Vagina (tissue), 2 donors: Measurements from ENCODE around the gene KIF1B. TPM values are rescaled to one million over a fixed set of nuclear protein-coding genes. Genes with fewer than 3 reads are reported as not detected.

Experiments
- DNase-seq, 2 donors: peaks; one replicate each; pipeline ENCODE4 v3.0.0-alpha.2; 2017; ENCODE audit errors: extremely low spot score in 2 of 2
- H3K27ac ChIP-seq: fragments of 200-600 bp; sonication (generic); one replicate; pipeline ENCODE4 v1.5.1; 2019
- H3K27me3 ChIP-seq: fragments of 200-600 bp; sonication (generic); one replicate; pipeline ENCODE4 v1.5.1; 2019
- H3K36me3 ChIP-seq, 2 donors: fragments of 200-600 bp; sonication (generic); one replicate each; pipeline ENCODE4 v1.5.1; 2017 to 2019
- H3K4me1 ChIP-seq: fragments of 200-600 bp; sonication (generic); one replicate; pipeline ENCODE4 v1.5.1; 2019
- H3K4me3 ChIP-seq, 2 donors: fragments of 200-600 bp; sonication (generic); 1 replicate in 1 of 2; 2 replicates in 1 of 2; pipeline ENCODE4 v1.5.1; 2016 to 2019
- H3K9me3 ChIP-seq: fragments of 200-600 bp; sonication (generic); one replicate; pipeline ENCODE4 v1.5.1; 2019
- POLR2A ChIP-seq, 2 donors: fragments of 450-650 bp; IDR thresholded peaks; one replicate each; pipeline ENCODE4 v1.6.1; 2017; ENCODE audit warnings: antibody characterized with exemption in 2 of 2, mild to moderate bottlenecking in 2 of 2, moderate library complexity in 2 of 2
- POLR2AphosphoS5 ChIP-seq, 2 donors: sonication (generic); formaldehyde crosslinking; IDR thresholded peaks; one replicate each; pipeline ENCODE4 v1.9.0; 2017; ENCODE audit warnings: antibody characterized with exemption in 2 of 2, mild to moderate bottlenecking in 2 of 2, low read depth in 1 of 2; ENCODE audit not compliant: insufficient read depth in 1 of 2
- intact Hi-C: fragments of 100-400 bp; cut with DNase I; formaldehyde crosslinking; loops from one replicate; pipeline ENCODE4 v1.15.1; 2023
- total RNA-seq: library from RNA; depleted of rRNA; stranded (reverse); fragments of >200 nt; gene quantifications from one replicate; pipeline ENCODE4 v1.2.3, GENCODE V29; 2016
- TF ChIP-seq, protein P1 (sequence below), 3 experiments: fragments of 450-650 bp in 2 of 3; fragments of 200-600 bp in 1 of 3; sonication (generic) in 1 of 3; IDR thresholded peaks; one replicate each; pipeline ENCODE4 v1.5.1; 2017 to 2019; ENCODE audit warnings: antibody characterized with exemption in 3 of 3, mild to moderate bottlenecking in 2 of 3, moderate library complexity in 2 of 3

The KIF1B gene
- total RNA-seq, 1 donor from 2014 or later = 45.4 TPM

DNA sequence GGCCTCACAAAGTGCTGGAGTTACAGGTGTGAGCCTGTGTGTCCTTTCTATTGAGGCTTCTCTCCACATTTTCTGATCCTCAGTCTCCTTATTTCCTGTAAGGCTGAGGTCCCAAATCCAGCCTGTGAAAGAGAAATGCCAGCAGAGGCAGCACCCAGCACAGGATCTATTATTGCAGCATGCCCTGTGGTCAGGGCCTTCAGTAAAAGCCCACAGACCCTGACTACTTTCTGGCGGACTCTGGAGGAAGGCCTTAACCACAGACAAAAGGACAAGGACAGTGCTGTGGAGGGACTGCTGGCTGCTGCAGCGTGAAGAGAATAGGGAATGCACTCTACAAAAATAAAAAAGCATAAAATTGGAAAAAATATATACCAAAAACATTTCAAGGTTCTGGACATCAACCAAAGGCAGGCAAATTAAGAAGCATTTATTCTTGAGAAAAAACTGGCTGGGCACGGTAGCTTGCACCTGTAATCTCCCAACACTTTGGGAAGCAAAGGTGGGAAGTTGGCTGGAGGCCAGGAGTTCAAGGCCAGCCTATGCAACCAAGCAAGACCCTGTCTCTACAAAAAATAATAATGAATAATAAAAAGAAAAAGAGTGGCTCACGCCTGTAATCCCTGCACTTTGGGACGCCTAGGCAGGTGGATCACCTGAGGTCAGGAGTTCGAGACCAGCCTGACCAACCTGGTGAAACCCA lies 179.1 kb downstream of the KIF1B start:
- Histone ChIP-seq H3K36me3 (no peaks in the 10 kb centered on the region), H3K27me3 (no peaks in the 10 kb centered on the region), H3K4me3 (no peak overlapping the region), H3K4me1 (peaks cover 23% of the 10 kb centered on the region), H3K9me3 (no peaks in the 10 kb centered on the region), H3K27ac (no peak overlapping the region)
- no peak for DNase-seq
- intact Hi-C loops = no loop called here
- no peak for TF ChIP-seq POLR2A (IDR thresholded peaks at IDR 0.05)
- no peak for TF ChIP-seq POLR2AphosphoS5 (IDR thresholded peaks at IDR 0.05; ENCODE audit: insufficient read depth in 1 of 2, low read depth in 1 of 2)
- TF ChIP-seq, protein P1, sequence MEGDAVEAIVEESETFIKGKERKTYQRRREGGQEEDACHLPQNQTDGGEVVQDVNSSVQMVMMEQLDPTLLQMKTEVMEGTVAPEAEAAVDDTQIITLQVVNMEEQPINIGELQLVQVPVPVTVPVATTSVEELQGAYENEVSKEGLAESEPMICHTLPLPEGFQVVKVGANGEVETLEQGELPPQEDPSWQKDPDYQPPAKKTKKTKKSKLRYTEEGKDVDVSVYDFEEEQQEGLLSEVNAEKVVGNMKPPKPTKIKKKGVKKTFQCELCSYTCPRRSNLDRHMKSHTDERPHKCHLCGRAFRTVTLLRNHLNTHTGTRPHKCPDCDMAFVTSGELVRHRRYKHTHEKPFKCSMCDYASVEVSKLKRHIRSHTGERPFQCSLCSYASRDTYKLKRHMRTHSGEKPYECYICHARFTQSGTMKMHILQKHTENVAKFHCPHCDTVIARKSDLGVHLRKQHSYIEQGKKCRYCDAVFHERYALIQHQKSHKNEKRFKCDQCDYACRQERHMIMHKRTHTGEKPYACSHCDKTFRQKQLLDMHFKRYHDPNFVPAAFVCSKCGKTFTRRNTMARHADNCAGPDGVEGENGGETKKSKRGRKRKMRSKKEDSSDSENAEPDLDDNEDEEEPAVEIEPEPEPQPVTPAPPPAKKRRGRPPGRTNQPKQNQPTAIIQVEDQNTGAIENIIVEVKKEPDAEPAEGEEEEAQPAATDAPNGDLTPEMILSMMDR (IDR thresholded peaks at IDR 0.05) = no peak

- intact Hi-C loops = no loop called here
- H3K9me3 ChIP-seq = no peaks in the 10 kb centered on the region
- no peaks in the 10 kb centered on the region for H3K27me3 ChIP-seq
Measured at GRCh38 chr1:10396870-10397269, 186.5 kb downstream of the KIF1B start.

GRCh38 chr1:10398278-10398733 lies 187.9 kb downstream of the KIF1B start:
- Histone ChIP-seq H3K4me3 (peak overlapping the region; percentile 80 to 93), H3K36me3 (peaks cover 0 to 10% of the 10 kb centered on the region in 2 donors), H3K27me3 (no peaks in the 10 kb centered on the region), H3K4me1 (peaks cover 27% of the 10 kb centered on the region), H3K27ac (peak overlapping the region; percentile 83), H3K9me3 (no peaks in the 10 kb centered on the region)
- no peak for TF ChIP-seq POLR2A (IDR thresholded peaks at IDR 0.05)
- TF ChIP-seq, protein P1 (IDR thresholded peaks at IDR 0.05) = no peak
- TF ChIP-seq POLR2AphosphoS5 (IDR thresholded peaks at IDR 0.05; ENCODE audit: insufficient read depth in 1 of 2, low read depth in 1 of 2) = no peak
- DNase-seq = no peak
- intact Hi-C loops = no loop called here

More at GRCh38 chr1:10396870-10397269, 186.5 kb downstream of the KIF1B start:
- TF ChIP-seq, protein P1 (IDR thresholded peaks at IDR 0.05) = no peak
- TF ChIP-seq POLR2A (IDR thresholded peaks at IDR 0.05) = no peak
- no peak for TF ChIP-seq POLR2AphosphoS5 (IDR thresholded peaks at IDR 0.05; ENCODE audit: insufficient read depth in 1 of 2, low read depth in 1 of 2)
- H3K4me1 ChIP-seq = peaks cover 27% of the 10 kb centered on the region
- H3K36me3 ChIP-seq = no peaks in the 10 kb centered on the region
- H3K4me3 ChIP-seq = no peak overlapping the region
- no peak for DNase-seq
- H3K27ac ChIP-seq = no peak overlapping the region

GRCh38 chr1:10398734-10399443 lies 188.5 kb downstream of the KIF1B start, which contains the start of gene PGD:
TSS of gene PGD (plus strand) at chr1:10399064. CDS start at chr1:10399118, 54 bp downstream.
- Histone ChIP-seq H3K36me3 (peaks cover 0 to 16% of the 10 kb centered on the region in 2 donors), H3K27me3 (no peaks in the 10 kb centered on the region), H3K9me3 (no peaks in the 10 kb centered on the region), H3K4me1 (peaks cover 27% of the 10 kb centered on the region), H3K4me3 (peak within 1 kb of the TSS; percentile 80 to 93), H3K27ac (peak within 1 kb of the TSS; percentile 83)
- intact Hi-C loops = no loop called here
- DNase-seq = peak in 1 of 2 donors; percentile 96
- TF ChIP-seq, protein P1 (IDR thresholded peaks at IDR 0.05) = peak in 1 of 3 experiments; percentile 22
- peak; percentile 65 to 88 for TF ChIP-seq POLR2AphosphoS5 (IDR thresholded peaks at IDR 0.05; ENCODE audit: insufficient read depth in 1 of 2, low read depth in 1 of 2)
- peak in 1 of 2 donors; percentile 45 for TF ChIP-seq POLR2A (IDR thresholded peaks at IDR 0.05)
